Neural cell (in vitro differentiated cells): Measurements from ENCODE around the gene PIK3R3.

ENCODE experiments used
- CTCF ChIP-seq: fragments of 450-650 bp; IDR thresholded peaks from 2 replicates; pipeline ENCODE4 v1.5.1; 2014; ENCODE audit warnings: antibody characterized with exemption, mild to moderate bottlenecking, moderate library complexity; ENCODE audit not compliant: poor library complexity, severe bottlenecking
- EP300 ChIP-seq: fragments of 450-650 bp; conservative IDR thresholded peaks from 2 replicates; pipeline ENCODE4 v1.6.1; 2014; ENCODE audit warnings: antibody characterized with exemption, mild to moderate bottlenecking, moderate library complexity; ENCODE audit not compliant: poor library complexity, severe bottlenecking
- EZH2 ChIP-seq: fragments of 200-600, 300-800 bp; shearing (Covaris generic), sonication (generic); IDR thresholded peaks from 2 replicates; pipeline ENCODE4 v1.6.1; 2014; ENCODE audit warnings: antibody characterized with exemption, low read length, borderline replicate concordance, mild to moderate bottlenecking; ENCODE audit not compliant: insufficient read depth, poor library complexity, severe bottlenecking
- MXI1 ChIP-seq: fragments of 450-650 bp; conservative IDR thresholded peaks from 2 replicates; pipeline ENCODE4 v1.6.1; 2014; ENCODE audit warnings: antibody characterized with exemption, mild to moderate bottlenecking; ENCODE audit not compliant: poor library complexity, severe bottlenecking
- POLR2AphosphoS5 ChIP-seq: IDR thresholded peaks from 2 replicates; pipeline ENCODE4 v1.6.1; 2012
- RAD21 ChIP-seq: fragments of 450-650 bp; conservative IDR thresholded peaks from 2 replicates; pipeline ENCODE4 v1.6.1; 2014; ENCODE audit warnings: antibody characterized with exemption, mild to moderate bottlenecking, moderate library complexity
- REST ChIP-seq: IDR thresholded peaks from 2 replicates; pipeline ENCODE4 v1.6.1; 2012; ENCODE audit warnings: borderline replicate concordance
- SMC3 ChIP-seq: fragments of 450-650 bp; conservative IDR thresholded peaks from 2 replicates; pipeline ENCODE4 v1.6.1; 2014; ENCODE audit warnings: antibody characterized with exemption, mild to moderate bottlenecking, moderate library complexity; ENCODE audit not compliant: poor library complexity
- TAF1 ChIP-seq: IDR thresholded peaks from 2 replicates; pipeline ENCODE4 v1.6.1; 2012; ENCODE audit warnings: low read depth

GRCh38 chr1:46053734-46054133 is 78.7 kb downstream of the PIK3R3 start:
- TF ChIP-seq POLR2AphosphoS5 = no peak
- TF ChIP-seq CTCF = no peak
- no peak for TF ChIP-seq REST
- no peak for TF ChIP-seq TAF1
- TF ChIP-seq SMC3 = no peak
- no peak for TF ChIP-seq EP300
- no peak for TF ChIP-seq EZH2
- TF ChIP-seq RAD21 = no peak
- no peak for TF ChIP-seq MXI1
